GM19328 (cell line): ENCODE measurements around the gene LCN15.
"Not testable (repeated sequence)": the region's sequence is repeated elsewhere in the genome, so short reads cannot be mapped to it uniquely, and the experiment has no call there.

Source experiments
- ATAC-seq: cut with Tn5 transposase; IDR thresholded peaks from one replicate; pipeline ENCODE4 v1.9.1; 2021; ENCODE audit warnings: mild to moderate bottlenecking, moderate library complexity; ENCODE audit not compliant: unreplicated experiment

LCN15 gene

DNA sequence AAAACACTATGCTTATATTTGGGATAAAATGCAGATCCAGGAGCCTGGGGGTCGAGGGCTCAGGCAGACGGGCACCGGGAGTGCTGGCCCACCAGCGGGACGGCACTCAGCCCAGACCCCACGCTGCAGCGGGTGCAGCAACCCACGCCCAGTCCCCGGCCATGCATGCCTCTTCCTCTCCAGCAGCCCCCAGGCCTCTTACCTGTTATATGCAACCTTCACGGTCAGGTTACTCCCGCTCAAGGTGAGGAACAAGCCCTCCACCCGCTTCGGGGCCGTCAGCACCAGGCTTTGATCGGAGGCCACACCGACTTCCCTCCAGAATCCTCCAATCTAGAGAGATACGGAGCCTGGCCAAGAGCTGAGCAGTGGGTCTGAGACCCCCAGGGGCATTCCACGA lies 7.5 kb downstream of the LCN15 start:
- no peak for ATAC-seq

- no peak for ATAC-seq
Observed at GRCh38 chr9:136756134-136756438, 8.2 kb downstream of the LCN15 start.

GRCh38 chr9:136755302-136756133 lies 8.8 kb downstream of the LCN15 start:
- not testable (repeated sequence) for ATAC-seq

GRCh38 chr9:136754626-136755301 lies 9.6 kb downstream of the LCN15 start:
- no peak for ATAC-seq

- ATAC-seq = no peak
Observed at GRCh38 chr9:136754059-136754572, 10.2 kb downstream of the LCN15 start.

DNA sequence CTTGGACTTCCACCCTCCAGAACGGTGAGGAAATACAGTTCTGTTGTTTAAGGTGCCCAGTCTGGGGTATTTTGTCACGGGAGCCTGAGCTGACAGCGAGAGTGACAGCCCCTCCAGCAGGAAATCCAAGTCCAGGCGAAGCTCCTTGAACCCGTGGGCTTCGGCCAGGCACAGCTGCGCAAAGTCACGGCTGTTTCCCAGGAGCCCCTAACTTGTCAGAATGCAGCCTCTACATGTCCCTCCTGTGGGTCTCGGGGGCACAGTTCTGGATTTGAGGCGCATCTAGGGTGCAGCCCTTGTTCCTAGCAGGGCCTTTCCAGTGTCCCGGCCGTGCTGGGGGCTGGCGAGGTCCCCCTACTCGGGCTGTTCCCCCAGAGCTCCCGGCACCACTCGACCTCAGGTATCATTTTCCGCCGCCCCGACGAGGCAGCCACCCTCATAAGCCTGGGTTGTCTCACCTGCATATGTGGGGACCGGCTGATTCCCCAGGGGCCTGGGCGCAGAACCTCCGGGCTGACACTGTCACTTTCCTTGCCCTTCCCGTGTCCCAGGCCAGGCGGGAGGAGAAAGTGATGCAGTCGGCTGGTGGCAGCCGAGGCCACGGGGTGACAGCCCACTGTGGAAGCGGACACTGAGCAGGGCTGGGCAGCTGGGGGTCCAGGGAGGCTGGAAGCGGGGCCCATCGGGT lies 10.8 kb downstream of the LCN15 start:
- ATAC-seq = no peak

DNA sequence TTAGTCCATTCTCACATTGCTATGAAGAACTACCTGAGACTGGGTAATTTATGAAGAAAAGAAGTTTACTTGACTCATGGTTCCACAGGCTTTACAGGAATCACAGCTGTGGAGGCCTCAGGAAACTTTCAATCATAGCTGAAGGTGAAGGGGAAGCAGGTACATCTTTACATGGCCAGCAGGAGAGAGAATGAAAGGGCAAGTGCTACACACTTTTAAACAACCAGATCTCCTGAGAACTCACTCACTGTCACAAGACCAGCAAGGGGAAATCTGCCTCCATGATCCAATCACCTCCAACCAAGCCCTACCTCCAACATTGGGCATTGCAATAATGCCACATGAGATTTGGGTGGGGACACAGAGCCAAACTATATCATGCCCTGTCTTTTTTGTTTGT lies 12.5 kb downstream of the LCN15 start:
- no peak for ATAC-seq

DNA sequence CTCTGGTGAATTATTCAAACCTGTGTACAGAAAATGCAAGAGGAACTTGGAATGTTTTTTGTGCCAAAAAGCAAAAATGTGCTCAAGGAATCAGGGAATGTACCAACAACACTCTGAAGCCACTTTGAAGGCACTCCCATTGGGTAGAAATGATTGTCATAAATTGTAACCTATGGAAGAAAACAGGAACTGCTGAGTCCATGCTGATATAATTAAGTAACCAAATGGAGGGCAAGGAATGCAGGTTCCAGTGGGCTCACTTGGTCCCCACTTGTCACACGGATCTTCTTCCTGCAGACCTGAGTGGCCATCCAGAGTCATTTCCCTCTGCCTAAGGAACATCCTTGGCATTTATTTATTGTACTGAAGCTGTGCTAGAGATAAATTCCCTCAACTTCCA lies 13.1 kb downstream of the LCN15 start:
- no peak for ATAC-seq

DNA sequence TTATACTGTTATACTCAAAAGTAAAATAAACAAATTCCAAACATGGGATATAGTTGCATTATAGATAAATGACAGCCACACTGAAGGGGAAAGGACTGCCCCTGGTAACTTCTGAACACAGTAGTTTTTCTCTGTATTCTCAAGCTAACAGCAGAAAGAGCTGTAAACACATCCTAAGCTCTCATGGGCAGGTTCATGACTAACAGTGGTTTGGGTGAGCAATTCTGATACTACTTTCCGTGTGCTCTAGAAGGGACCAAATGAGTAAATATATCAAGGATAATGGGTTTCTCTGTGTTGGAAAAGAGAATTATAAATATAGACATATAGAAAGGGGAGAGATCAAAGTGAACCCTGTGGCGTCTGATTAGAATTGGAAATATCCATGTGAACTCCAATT lies 13.8 kb downstream of the LCN15 start:
- ATAC-seq = no peak

DNA sequence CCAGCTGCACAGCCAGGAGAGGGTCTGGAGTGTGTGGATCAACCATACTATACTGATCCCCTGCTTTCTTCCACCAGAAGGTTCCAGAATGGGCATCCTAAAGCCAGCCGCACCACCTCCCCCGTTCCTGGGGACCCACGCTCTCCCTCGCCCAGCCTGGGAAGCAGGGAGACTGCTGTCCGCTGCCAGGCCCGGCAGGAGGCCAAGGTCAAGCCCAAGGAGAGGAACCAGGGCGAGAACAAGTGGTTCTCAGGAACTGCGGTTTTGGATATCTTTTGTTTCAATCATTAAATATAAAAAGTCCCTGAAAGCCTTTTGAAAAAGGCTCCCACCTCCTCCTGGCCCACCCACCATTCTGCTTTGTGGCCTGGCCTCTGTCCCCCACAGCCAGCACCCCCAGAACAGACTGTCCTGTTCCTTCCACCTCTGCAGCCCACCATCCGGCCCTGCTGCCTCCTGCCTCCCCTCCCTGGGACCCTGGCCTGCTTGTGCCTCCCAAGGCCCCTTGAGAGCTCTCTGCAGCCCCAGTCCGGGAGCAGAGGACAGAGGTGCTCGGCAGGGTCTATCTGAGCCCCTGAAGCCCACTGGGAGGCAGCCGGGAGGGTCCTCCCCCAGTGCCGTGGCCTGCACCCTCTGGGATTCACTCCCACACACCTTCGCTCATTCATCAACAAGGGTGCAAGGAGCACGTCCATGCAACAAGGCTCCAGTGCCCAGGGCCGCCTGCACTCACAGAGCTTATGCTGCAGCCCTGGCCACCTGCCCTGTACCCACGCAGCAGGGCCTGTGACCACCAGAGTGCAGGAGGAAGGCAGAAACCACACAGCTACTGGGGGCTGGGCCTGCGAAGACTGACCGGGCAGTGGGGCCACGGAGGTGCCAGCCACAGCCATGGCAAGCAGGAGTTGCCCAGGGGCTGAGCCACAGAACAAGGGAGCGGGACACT lies 15.4 kb downstream of the LCN15 start:
- no peak for ATAC-seq

DNA sequence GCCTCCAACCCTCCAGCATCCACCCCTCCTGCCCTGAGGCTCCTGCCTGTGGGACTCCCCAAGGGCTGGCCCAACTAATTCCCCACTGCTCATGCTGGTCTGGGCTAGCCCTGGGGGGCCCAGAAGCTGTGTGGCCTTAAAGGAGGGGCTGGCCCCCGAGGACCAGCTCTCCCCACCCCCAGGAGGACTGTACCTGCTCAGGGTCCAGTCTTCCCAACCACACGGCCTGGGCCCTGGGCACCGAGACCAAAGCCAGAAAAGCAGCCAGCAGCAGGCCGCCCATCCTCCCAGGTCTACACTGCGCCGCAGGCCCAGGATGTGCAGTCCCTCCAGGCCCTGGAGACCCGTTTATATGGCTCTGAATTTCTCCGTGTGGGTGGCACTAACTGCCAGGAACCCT lies 16.1 kb downstream of the LCN15 start, which contains the start of gene LCN6:
Gene LCN6, minus strand, starts transcription at position 325 of the 400 bp plus-strand sequence. Its CDS starts 42 bp downstream, at position 283.
- ATAC-seq = no peak

DNA sequence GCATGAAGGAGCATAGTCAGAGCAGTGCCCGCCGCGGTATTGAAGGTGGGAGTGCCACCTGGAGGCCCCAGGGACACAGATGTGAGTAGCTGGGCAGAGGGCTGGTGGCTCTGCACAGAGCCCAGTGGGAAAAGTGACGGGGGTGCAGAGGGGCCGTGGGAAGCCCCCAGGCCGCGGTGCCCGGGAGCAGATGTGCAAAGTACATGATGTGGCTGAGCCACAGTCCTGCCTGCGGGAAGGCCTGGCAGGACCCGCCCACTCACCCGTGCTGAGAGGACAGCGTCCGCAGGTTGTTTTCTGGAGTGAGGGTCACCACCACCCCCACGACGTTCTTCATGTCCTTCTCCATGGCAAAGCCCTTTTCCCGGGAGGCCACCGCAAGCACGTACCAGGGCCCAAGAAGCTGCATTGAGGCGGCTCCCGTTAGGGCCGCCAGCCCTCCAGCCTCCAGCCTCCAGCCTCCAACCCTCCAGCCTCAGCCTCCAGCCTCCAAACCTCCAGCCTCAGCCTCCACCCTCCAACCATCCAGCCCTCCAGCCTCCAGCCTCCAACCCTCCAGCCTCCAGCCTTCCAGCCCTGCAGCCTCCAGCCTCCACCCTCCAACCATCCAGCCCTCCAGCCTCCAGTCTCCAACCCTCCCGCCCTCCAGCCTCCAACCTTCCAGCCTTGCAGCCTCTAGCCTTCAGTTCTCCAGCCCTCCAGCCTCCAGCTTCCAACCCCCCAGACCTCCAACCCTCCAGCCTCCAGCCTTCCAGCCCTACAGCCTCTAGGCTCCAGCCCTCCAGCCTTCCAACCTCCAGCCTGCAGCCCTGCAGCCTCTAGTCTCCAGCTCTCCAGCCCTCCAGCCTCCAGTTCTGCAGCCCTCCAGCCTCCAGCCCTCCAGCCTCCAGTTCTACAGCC lies 16.9 kb downstream of the LCN15 start:
- no peak for ATAC-seq

GRCh38 chr9:136746621-136747020 lies 17.7 kb downstream of the LCN15 start:
- ATAC-seq = no peak

- ATAC-seq = no peak
Observed at GRCh38 chr9:136746155-136746490, 18.2 kb downstream of the LCN15 start.

DNA sequence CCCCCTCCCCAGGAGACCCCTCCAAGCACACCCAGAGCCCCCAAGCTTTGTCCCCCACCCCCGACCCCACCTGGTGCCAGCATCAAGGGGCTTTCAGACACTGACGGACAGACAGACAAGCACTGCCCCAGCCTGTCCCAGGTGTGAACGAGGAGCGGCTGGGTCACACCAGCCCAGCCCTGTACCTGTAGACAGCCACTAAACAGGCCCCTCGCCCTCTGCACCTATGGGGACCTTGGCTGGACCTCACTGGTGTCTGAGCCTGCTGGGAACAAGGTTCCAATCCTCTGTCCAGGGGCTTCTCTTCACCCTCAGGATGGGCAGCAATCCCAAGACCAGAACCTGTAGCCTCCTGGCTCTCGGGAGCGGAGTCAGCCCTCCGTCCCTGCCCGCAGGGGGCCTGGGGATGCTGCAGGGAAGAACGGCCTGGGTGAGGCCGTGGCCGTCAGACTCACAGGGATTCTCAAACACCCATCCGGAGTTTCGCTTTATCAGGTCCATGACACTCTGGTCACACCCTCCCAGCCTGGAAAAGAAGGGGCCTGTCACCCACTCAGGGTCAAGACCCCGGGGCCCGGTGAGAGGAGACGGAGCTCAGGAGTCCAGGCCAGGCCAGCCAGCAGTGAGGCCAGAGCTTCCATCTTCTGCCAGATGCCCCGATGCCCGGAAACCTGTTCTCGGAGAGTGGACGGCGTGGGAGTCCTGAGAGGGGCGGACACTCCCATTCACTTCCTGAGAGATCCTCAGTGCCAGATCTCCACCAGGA lies 18.7 kb downstream of the LCN15 start:
- ATAC-seq = no peak

DNA sequence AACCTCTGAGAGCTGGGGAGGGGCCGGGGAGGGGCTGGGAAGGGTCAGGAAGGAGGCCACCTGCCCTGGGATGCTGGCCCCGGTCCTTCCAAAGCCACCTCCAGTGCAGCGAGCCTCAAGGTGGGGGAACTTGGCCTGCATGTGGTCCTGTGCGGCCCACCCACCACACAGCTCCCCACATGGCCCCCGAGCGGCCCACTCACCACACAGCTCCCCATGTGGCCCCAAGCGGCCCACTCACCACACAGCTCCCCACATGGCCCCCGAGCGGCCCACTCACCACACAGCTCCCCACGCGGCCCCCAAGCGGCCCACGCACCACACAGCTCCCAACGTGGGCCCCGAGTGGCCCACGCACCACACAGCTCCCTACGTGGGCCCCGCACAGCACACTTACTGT lies 19.5 kb downstream of the LCN15 start:
- no peak for ATAC-seq

GRCh38 chr9:136743639-136744211 lies 20.6 kb downstream of the LCN15 start:
- no peak for ATAC-seq

DNA sequence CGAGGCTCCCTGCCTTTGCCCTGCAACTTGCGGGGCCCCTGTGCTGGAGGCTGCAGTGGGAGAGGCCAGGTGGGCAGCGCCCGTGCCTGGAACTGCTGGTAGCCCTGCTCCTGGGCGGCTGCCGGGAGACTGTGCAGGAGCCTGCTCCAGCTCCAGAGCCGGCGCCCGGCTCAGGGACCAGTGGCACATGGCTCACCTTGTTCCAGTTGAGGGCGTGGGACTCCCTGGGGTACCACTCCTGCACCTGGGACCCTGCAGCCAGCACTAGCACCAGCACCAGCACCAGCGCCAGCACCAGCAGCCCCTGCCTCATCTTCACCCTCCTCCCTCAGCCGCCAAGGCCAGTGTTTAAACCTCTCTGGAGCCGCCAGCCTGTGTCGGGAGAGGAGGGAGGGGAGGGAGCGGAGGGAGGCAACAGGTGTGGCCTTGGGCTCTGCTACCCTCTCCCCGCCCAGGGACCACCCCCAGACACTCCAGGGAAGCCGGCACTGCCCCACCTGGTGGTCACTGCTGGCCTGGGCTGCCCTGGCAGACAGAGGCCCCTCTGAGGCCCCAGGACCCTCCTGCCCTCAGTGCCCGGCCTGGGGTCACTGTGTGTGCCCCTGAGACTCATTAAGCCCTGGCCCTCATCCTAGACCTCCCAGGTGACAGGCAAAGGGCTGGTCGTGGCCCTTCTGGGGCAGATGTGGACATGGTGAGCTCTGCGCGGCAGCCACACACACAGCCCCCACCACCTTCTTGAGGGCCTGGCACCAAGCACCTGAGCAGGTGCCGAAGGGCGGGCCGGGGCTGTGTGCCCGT lies 21.5 kb downstream of the LCN15 start, which contains the start of gene LCN10:
Gene LCN10, minus strand, starts transcription at position 350 of the 801 bp plus-strand sequence. Its CDS starts 37 bp downstream, at position 313.
- ATAC-seq = no peak
